ENCODE measurements around the gene SGO1. TPM values are rescaled to one million over a fixed set of nuclear protein-coding genes. Genes with fewer than 3 reads are reported as not detected.

SGO1 gene
- total RNA-seq, 2 experiments from 2014 or later = 25.6 to 26.5 TPM

- DNase-seq = no peak
- no peak for ATAC-seq
- H3K27me3 Mint-ChIP-seq = no peaks in the 10 kb centered on the region
- no peak overlapping the region for H3K4me3 Mint-ChIP-seq
- H3K36me3 Mint-ChIP-seq (ENCODE audit: low read depth) = peaks cover 29% of the 10 kb centered on the region
- no peak for TF ChIP-seq CTCF (IDR thresholded peaks at IDR 0.05)
- intact Hi-C loops (cut with micrococcal nuclease) = no loop called here
- no peaks in the 10 kb centered on the region for H3K9me3 Mint-ChIP-seq
- CTCF ChIA-PET = no interaction called here
- no peak overlapping the region for H3K27ac Mint-ChIP-seq
- POLR2A ChIA-PET = no interaction called here
- H3K4me1 Mint-ChIP-seq (ENCODE audit: low read depth) = no peaks in the 10 kb centered on the region
These were observed 57.6 kb downstream of the SGO1 start for GRCh38 chr3:20128358-20128757.

- CTCF ChIA-PET = interaction anchor here (1.5 kb wide), 1 partner anchor 15 kb away, joined by 3 read pairs; no protein-coding TSS in a partner anchor
- DNase-seq = no peak
- no peaks in the 10 kb centered on the region for H3K9me3 Mint-ChIP-seq
- no peak for TF ChIP-seq CTCF (IDR thresholded peaks at IDR 0.05)
- H3K27ac Mint-ChIP-seq = no peak overlapping the region
- H3K36me3 Mint-ChIP-seq (ENCODE audit: low read depth) = peaks cover 40% of the 10 kb centered on the region
- H3K27me3 Mint-ChIP-seq = no peaks in the 10 kb centered on the region
- intact Hi-C loops (cut with micrococcal nuclease) = no loop called here
- no peak overlapping the region for H3K4me3 Mint-ChIP-seq
- no peak for ATAC-seq
- H3K4me1 Mint-ChIP-seq (ENCODE audit: low read depth) = no peaks in the 10 kb centered on the region
- POLR2A ChIA-PET = no interaction called here
These were observed 60.1 kb downstream of the SGO1 start for GRCh38 chr3:20125897-20126296.

GRCh38 chr3:20125289-20125688 lies 60.7 kb downstream of the SGO1 start:
- POLR2A ChIA-PET = no interaction called here
- Mint-ChIP-seq H3K4me1 (ENCODE audit: low read depth) (no peaks in the 10 kb centered on the region), H3K27ac (no peak overlapping the region), H3K9me3 (no peaks in the 10 kb centered on the region), H3K4me3 (no peak overlapping the region), H3K27me3 (no peaks in the 10 kb centered on the region), H3K36me3 (ENCODE audit: low read depth) (peaks cover 37% of the 10 kb centered on the region)
- CTCF ChIA-PET = interaction anchor here (1.5 kb wide), 1 partner anchor 14 kb away, joined by 3 read pairs; no protein-coding TSS in a partner anchor
- intact Hi-C loops (cut with micrococcal nuclease) = no loop called here
- no peak for TF ChIP-seq CTCF (IDR thresholded peaks at IDR 0.05)
- ATAC-seq = no peak
- no peak for DNase-seq

GRCh38 chr3:20123131-20123652 lies 62.8 kb downstream of the SGO1 start:
- DNase-seq (no peak), ATAC-seq (no peak)
- no peak for TF ChIP-seq CTCF (IDR thresholded peaks at IDR 0.05)
- CTCF ChIA-PET = no interaction called here
- intact Hi-C loops (cut with micrococcal nuclease) = no loop called here
- peaks cover 37% of the 10 kb centered on the region for H3K36me3 Mint-ChIP-seq (ENCODE audit: low read depth)
- no peak overlapping the region for H3K27ac Mint-ChIP-seq
- no peaks in the 10 kb centered on the region for H3K9me3 Mint-ChIP-seq
- H3K4me1 Mint-ChIP-seq (ENCODE audit: low read depth) = no peaks in the 10 kb centered on the region
- H3K27me3 Mint-ChIP-seq = no peaks in the 10 kb centered on the region
- H3K4me3 Mint-ChIP-seq = no peak overlapping the region
- POLR2A ChIA-PET = no interaction called here

GRCh38 chr3:20121088-20121487 lies 64.9 kb downstream of the SGO1 start:
- ChIA-PET CTCF (no interaction called here), POLR2A (no interaction called here)
- H3K36me3 Mint-ChIP-seq (ENCODE audit: low read depth) = peaks cover 28% of the 10 kb centered on the region
- H3K4me1 Mint-ChIP-seq (ENCODE audit: low read depth) = no peaks in the 10 kb centered on the region
- intact Hi-C loops (cut with micrococcal nuclease) = no loop called here
- no peak overlapping the region for H3K4me3 Mint-ChIP-seq
- TF ChIP-seq CTCF (IDR thresholded peaks at IDR 0.05) = no peak
- no peaks in the 10 kb centered on the region for H3K9me3 Mint-ChIP-seq
- no peaks in the 10 kb centered on the region for H3K27me3 Mint-ChIP-seq
- DNase-seq (no peak), ATAC-seq (no peak)
- no peak overlapping the region for H3K27ac Mint-ChIP-seq

Small RNAs within 50 kb of the gene (microRNA-seq; reads per million reads assigned to microRNA genes)
- gene MIR3135A (ENCODE audit: borderline microRNAs expressed, borderline replicate concordance) = not detected

Other genes starting within 250 kb of the SGO1 start
- gene RAB5A, start 239.1 kb downstream of the SGO1 start, total RNA-seq = 10 to 100 TPM; 54.3 to 55.8 TPM
- not detected for gene PP2D1, start 173.9 kb downstream of the SGO1 start, total RNA-seq
- 10 to 100 TPM; 18.6 to 28.8 TPM for gene KAT2B, start 145.8 kb downstream of the SGO1 start, total RNA-seq

Data from activated CD8-positive, alpha-beta T cell treated with anti-CD3 and anti-CD28 coated beads for 36 hours (primary cell).